MM.1S (cell line): ENCODE results near the gene PATJ.

Experiments used
- DNase-seq: peaks from one replicate; pipeline ENCODE4 v3.0.0-alpha.2; 2015
- H2AFZ ChIP-seq: fragments of 300-600 bp; sonication (generic); 2 replicates; pipeline ENCODE4 v1.6.0; 2016; ENCODE audit warnings: antibody characterized with exemption, low read length
- H3F3A ChIP-seq: fragments of 300-600 bp; sonication (generic); 2 replicates; pipeline ENCODE4 v1.6.1; 2016; ENCODE audit warnings: mild to moderate bottlenecking, antibody characterized with exemption, low read length, moderate library complexity, mixed read lengths; ENCODE audit not compliant: insufficient read depth
- H3K27ac ChIP-seq: fragments of 300-600 bp; sonication (generic); 2 replicates; pipeline ENCODE4 v1.5.1; 2016; ENCODE audit warnings: mild to moderate bottlenecking, low read length
- H3K27me3 ChIP-seq: fragments of 300-600 bp; sonication (generic); replicated peaks from 2 replicates; pipeline ENCODE4 v1.6.0; 2016; ENCODE audit warnings: low read length; ENCODE audit not compliant: insufficient read depth
- H3K36me3 ChIP-seq: fragments of 300-600 bp; sonication (generic); replicated peaks from 2 replicates; pipeline ENCODE4 v1.6.1; 2016; ENCODE audit warnings: mild to moderate bottlenecking, low read length, mixed read lengths; ENCODE audit not compliant: insufficient read depth
- H3K4me1 ChIP-seq: fragments of 300-600 bp; sonication (generic); 2 replicates; pipeline ENCODE4 v1.6.1; 2016; ENCODE audit warnings: low read length, mixed read lengths
- H3K4me2 ChIP-seq: fragments of 300-600 bp; sonication (generic); 2 replicates; pipeline ENCODE4 v1.6.0; 2016; ENCODE audit warnings: low read depth, low read length
- H3K4me3 ChIP-seq: fragments of 300-600 bp; sonication (generic); 2 replicates; pipeline ENCODE4 v1.5.1; 2016; ENCODE audit warnings: low read length, mixed read lengths
- H3K79me2 ChIP-seq: fragments of 300-600 bp; sonication (generic); 2 replicates; pipeline ENCODE4 v1.6.1; 2016; ENCODE audit warnings: mixed run types, low read length, mixed read lengths
- H3K9ac ChIP-seq: fragments of 300-600 bp; sonication (generic); 2 replicates; pipeline ENCODE4 v1.6.1; 2016; ENCODE audit warnings: low read length, mixed read lengths
- H3K9me2 ChIP-seq: fragments of 300-600 bp; sonication (generic); replicated peaks from 2 replicates; pipeline ENCODE4 v1.6.1; 2016; ENCODE audit warnings: mild to moderate bottlenecking, low read length, mixed read lengths; ENCODE audit not compliant: insufficient read depth
- H3K9me3 ChIP-seq: fragments of 300-600 bp; sonication (generic); replicated peaks from 2 replicates; pipeline ENCODE4 v1.6.1; 2016; ENCODE audit warnings: mild to moderate bottlenecking, low read length, mixed read lengths; ENCODE audit not compliant: insufficient read depth
- H4K20me1 ChIP-seq: fragments of 300-600 bp; sonication (generic); 2 replicates; pipeline ENCODE4 v1.6.1; 2016; ENCODE audit warnings: mild to moderate bottlenecking, low read length, moderate library complexity, mixed read lengths; ENCODE audit not compliant: insufficient read depth
- CTCF ChIP-seq: fragments of 300-600 bp; sonication (generic); IDR thresholded peaks from 2 replicates; pipeline ENCODE4 v1.5.1; 2016; ENCODE audit warnings: antibody characterized with exemption, low read length, mixed read lengths
- EZH2 ChIP-seq: fragments of 300-600 bp; sonication (generic); optimal IDR thresholded peaks from 2 replicates; pipeline ENCODE3; 2017; ENCODE audit warnings: low read depth, mild to moderate bottlenecking, antibody characterized with exemption, low read length, mixed read lengths
- EZH2phosphoT487 ChIP-seq: fragments of 300-600 bp; sonication (generic); IDR thresholded peaks from 2 replicates; pipeline ENCODE4 v1.6.1; 2018; ENCODE audit warnings: antibody characterized with exemption, low read length

PATJ gene

GRCh38 chr1:62040973-62041372, 298.7 kb downstream of the PATJ start:
- Histone ChIP-seq H3K9me3 (no peaks in the 10 kb centered on the region), H3K9me2 (no peaks in the 10 kb centered on the region), H3K27me3 (no peaks in the 10 kb centered on the region), H3K4me2 (no peak overlapping the region), H3K9ac (no peak overlapping the region), H2AFZ (no peak overlapping the region), H3K36me3 (no peaks in the 10 kb centered on the region), H3K27ac (no peak overlapping the region), H3K4me3 (no peak overlapping the region), H3K79me2 (no peaks in the 10 kb centered on the region), H3F3A (no peaks in the 10 kb centered on the region), H3K4me1 (no peaks in the 10 kb centered on the region), H4K20me1 (no peaks in the 10 kb centered on the region)
- TF ChIP-seq CTCF (no peak), EZH2 (no peak), EZH2phosphoT487 (no peak)
- DNase-seq, result no peak

DNA sequence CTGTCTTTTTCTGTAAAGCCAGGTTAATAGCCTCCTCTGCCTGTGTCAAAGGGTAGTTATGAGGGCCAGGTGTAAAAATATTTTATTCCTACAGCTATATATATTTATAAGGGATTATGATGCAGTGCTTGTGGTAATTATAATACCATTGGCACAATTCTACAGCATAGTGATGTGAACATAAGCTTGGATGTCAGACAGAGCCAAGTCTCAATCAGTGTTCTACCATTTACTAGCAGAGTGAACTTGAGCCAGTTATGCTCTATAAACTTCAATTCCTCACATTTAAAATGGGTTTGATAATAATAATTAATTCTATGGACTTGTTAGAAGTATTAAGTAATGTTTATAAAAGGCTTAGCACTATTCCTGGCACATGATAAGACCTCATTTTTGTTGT, 300.9 kb downstream of the PATJ start:
- Histone ChIP-seq H3K4me2 (no peak overlapping the region), H3K9ac (no peak overlapping the region), H3F3A (no peaks in the 10 kb centered on the region), H3K27me3 (no peaks in the 10 kb centered on the region), H3K9me3 (no peaks in the 10 kb centered on the region), H3K36me3 (no peaks in the 10 kb centered on the region), H3K4me1 (no peaks in the 10 kb centered on the region), H3K79me2 (no peaks in the 10 kb centered on the region), H3K4me3 (no peak overlapping the region), H3K27ac (no peak overlapping the region), H4K20me1 (no peaks in the 10 kb centered on the region), H2AFZ (no peak overlapping the region), H3K9me2 (no peaks in the 10 kb centered on the region)
- TF ChIP-seq CTCF (no peak), EZH2phosphoT487 (no peak), EZH2 (no peak)
- DNase-seq, result no peak

GRCh38 chr1:62045574-62045973, 303.3 kb downstream of the PATJ start:
- DNase-seq, result no peak
- Histone ChIP-seq H3K9ac (no peak overlapping the region), H3K9me3 (no peaks in the 10 kb centered on the region), H3K4me3 (no peak overlapping the region), H3K27ac (no peak overlapping the region), H3K9me2 (no peaks in the 10 kb centered on the region), H3K4me1 (no peaks in the 10 kb centered on the region), H3K79me2 (no peaks in the 10 kb centered on the region), H4K20me1 (no peaks in the 10 kb centered on the region), H3K36me3 (no peaks in the 10 kb centered on the region), H3K4me2 (no peak overlapping the region), H3F3A (no peaks in the 10 kb centered on the region), H2AFZ (no peak overlapping the region), H3K27me3 (no peaks in the 10 kb centered on the region)
- TF ChIP-seq EZH2phosphoT487, result no peak
- TF ChIP-seq CTCF, result no peak
- TF ChIP-seq EZH2, result no peak
